Cardiac muscle cell (in vitro differentiated cells and primary cell): Measurements from ENCODE around the gene NR1H3. TPM values are rescaled to one million over a fixed set of nuclear protein-coding genes. Genes with fewer than 3 reads are reported as not detected.

Experiments used
- DNase-seq, 2 donors: peaks; one replicate each; pipeline versions ENCODE4 v3.0.0 to v3.0.0-alpha.2; 2010 to 2017; ENCODE audit warnings: low read depth in 1 of 2, low spot score in 1 of 2
- H3K27ac ChIP-seq: fragments of 200-600 bp; sonication (generic); 2 replicates; pipeline ENCODE4 v1.5.1; 2016
- H3K27me3 ChIP-seq: fragments of 200-600 bp; sonication (generic); 2 replicates; pipeline ENCODE4 v1.6.0; 2016; ENCODE audit warnings: control low read depth
- H3K36me3 ChIP-seq: fragments of 200-600 bp; sonication (generic); 2 replicates; pipeline ENCODE4 v1.5.1; 2016; ENCODE audit warnings: control low read depth
- H3K4me1 ChIP-seq: fragments of 200-600 bp; sonication (generic); 2 replicates; pipeline ENCODE4 v1.8.1; 2017; ENCODE audit warnings: low read depth, mild to moderate bottlenecking, mixed run types
- H3K4me3 ChIP-seq: fragments of 200-600 bp; sonication (generic); 2 replicates; pipeline ENCODE4 v1.5.1; 2016; ENCODE audit warnings: mild to moderate bottlenecking
- H3K9me3 ChIP-seq: fragments of 200-600 bp; sonication (generic); 2 replicates; pipeline ENCODE4 v1.5.1; 2017; ENCODE audit warnings: low read depth, mild to moderate bottlenecking, control low read depth
- polyA plus RNA-seq: library from polyadenylated mRNA; unstranded; fragments of >200 nt; fragmentation: Nextera tagmentation; extraction: Ambion mirVana; gene quantifications from 2 replicates; pipeline ENCODE4 v1.2.1, GENCODE V29; 2016
- total RNA-seq: library from RNA; depleted of rRNA; stranded (reverse); fragments of >200 nt; gene quantifications from 2 replicates; pipeline ENCODE4 v1.2.3, GENCODE V29; 2016
- TF ChIP-seq, protein P1 (sequence below): IDR thresholded peaks from 2 replicates; pipeline ENCODE4 v1.5.1; 2012; ENCODE audit warnings: low read depth, mild to moderate bottlenecking, low read length

The NR1H3 gene
- total and polyA plus RNA-seq, 2 experiments from 2014 or later: 16.2 to 31.6 TPM

DNA sequence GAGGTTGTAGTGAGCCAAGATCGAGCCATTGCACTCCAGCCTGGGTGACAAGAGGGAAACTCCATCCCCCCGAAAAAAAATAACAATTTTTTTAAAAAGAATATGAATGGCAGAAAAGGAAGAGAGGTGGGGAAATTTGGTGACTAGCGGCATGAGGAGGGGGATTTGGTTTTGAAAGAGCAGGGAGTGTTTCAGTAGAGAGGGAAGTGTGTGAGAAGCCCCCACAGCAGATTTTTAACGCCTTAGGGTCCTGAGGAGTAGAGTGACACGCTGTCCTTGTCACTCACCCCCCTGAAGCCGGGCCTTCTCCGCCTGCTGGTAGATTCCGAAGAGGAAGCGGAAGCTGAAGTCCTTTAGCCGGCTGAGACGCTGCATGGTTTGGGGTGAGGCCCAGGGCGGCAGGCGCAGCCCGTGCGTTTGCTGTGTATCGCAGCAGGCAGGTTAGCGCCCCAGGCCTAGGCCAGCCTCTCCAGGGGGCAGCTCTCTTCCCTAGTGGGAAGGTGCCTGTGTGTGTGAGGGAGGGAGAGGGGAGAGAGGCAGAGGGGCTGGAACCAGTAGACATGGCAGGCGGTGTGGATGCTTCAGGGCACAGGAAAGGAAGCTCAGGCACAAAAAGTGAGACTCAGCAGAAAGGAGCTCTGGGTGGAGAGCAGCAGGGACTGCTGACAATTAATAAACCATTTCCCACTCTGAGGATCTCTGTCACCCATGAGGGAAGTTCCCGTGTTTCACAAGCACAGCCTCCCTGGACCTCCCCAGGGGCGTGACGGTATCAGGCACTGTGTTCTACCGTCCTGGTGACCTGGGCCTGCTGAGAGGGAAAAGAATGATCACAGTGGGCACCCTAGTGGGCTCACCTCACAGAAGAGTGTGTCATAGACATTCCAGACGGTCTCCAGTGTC, 13.1 kb upstream of the NR1H3 start:
- H3K9me3 ChIP-seq: no peaks in the 10 kb centered on the region
- no peaks in the 10 kb centered on the region for H3K27me3 ChIP-seq
- no peak for DNase-seq
- peaks cover 3% of the 10 kb centered on the region for H3K4me1 ChIP-seq
- H3K36me3 ChIP-seq: peaks cover 54% of the 10 kb centered on the region
- H3K4me3 ChIP-seq: no peak overlapping the region
- TF ChIP-seq, protein P1, sequence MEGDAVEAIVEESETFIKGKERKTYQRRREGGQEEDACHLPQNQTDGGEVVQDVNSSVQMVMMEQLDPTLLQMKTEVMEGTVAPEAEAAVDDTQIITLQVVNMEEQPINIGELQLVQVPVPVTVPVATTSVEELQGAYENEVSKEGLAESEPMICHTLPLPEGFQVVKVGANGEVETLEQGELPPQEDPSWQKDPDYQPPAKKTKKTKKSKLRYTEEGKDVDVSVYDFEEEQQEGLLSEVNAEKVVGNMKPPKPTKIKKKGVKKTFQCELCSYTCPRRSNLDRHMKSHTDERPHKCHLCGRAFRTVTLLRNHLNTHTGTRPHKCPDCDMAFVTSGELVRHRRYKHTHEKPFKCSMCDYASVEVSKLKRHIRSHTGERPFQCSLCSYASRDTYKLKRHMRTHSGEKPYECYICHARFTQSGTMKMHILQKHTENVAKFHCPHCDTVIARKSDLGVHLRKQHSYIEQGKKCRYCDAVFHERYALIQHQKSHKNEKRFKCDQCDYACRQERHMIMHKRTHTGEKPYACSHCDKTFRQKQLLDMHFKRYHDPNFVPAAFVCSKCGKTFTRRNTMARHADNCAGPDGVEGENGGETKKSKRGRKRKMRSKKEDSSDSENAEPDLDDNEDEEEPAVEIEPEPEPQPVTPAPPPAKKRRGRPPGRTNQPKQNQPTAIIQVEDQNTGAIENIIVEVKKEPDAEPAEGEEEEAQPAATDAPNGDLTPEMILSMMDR: no peak
- H3K27ac ChIP-seq: no peak overlapping the region

DNA sequence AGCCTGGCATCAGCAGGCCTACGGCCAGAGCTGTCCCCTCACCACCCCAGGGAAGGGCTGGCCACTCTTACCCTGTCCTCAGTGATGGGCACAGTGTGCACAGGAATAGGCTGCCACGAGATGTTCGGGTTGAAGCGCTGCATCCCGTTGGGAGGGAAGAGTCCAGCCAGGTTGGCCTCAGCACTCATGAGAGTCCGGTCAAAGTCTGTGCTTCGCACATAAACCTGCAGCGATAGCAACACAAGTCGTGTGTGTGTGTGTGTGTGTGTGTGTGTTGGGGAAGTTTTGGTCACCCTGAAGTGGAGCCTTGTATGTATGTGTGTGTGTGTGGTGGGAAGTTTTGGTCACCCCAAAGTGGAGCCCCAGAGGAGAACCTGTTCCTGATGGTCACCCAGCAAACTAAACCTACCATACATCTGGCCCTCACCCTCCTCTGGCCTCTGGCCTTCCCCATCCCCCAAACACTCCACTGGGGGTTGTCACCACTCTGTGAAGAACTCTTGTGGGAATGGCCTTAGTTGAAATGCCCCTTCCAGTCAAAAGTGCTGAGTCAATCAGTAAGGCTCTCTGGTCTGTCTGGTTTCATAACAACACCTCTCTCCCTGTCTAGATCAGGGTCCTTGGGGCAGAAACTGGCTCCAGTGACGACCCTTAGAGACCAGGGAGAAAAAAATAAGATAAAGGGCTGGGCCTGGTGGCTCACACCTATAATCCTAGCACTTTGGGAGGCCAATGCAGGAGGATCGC, 12.0 kb upstream of the NR1H3 start:
- no peak overlapping the region for H3K4me3 ChIP-seq
- no peaks in the 10 kb centered on the region for H3K9me3 ChIP-seq
- H3K36me3 ChIP-seq: peaks cover 46% of the 10 kb centered on the region
- H3K4me1 ChIP-seq: peaks cover 5% of the 10 kb centered on the region
- TF ChIP-seq, protein P1: no peak
- no peak overlapping the region for H3K27ac ChIP-seq
- no peaks in the 10 kb centered on the region for H3K27me3 ChIP-seq
- DNase-seq: no peak

DNA sequence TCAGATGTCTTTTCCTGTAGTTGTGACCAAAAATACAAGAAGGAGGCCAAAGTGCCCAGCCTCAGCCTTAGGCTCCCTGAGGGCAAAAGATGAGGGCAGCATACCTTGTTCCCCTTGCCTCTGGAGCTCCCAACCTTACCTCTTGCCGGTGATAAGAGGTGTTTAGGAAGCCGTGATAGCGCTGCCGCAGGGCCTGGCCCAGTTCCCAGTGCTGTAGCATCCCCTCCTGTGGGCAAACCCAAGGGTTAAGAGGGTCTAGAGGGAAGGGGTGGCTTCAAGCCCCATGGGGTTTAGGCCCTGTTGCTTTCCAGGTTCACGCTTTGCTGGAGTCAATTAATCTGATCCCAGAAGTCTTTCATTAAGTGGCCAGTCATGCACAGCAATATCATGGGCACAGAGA, 10.3 kb upstream of the NR1H3 start:
- DNase-seq: no peak
- no peaks in the 10 kb centered on the region for H3K27me3 ChIP-seq
- H3K4me1 ChIP-seq: peaks cover 5% of the 10 kb centered on the region
- TF ChIP-seq, protein P1: no peak
- no peaks in the 10 kb centered on the region for H3K9me3 ChIP-seq
- H3K27ac ChIP-seq: no peak overlapping the region
- peaks cover 30% of the 10 kb centered on the region for H3K36me3 ChIP-seq
- H3K4me3 ChIP-seq: peak overlapping the region; percentile 60

DNA sequence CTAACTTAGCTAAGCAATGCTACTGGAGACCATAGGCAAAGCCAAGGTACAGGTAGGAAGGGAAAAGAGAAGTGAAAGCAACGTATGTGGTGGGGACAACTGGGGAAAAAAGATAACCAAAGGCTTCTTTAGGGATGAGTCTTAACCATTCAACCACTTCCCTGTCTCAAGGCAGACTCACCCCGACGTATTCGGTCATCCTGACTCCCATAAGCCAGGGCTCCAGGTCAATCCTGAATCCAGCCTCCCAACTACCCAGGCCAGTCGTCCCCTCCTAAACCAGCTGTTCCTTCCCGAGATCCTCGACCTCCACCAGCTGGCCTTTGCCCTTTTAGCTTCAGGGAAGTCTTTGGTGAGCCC, 9.5 kb upstream of the NR1H3 start:
- Histone ChIP-seq H3K27ac (peak overlapping the region; percentile 99), H3K27me3 (no peaks in the 10 kb centered on the region), H3K9me3 (no peaks in the 10 kb centered on the region), H3K4me1 (peaks cover 5% of the 10 kb centered on the region), H3K36me3 (peaks cover 29% of the 10 kb centered on the region), H3K4me3 (peak overlapping the region; percentile 60)
- TF ChIP-seq, protein P1: no peak
- DNase-seq: no peak

DNA sequence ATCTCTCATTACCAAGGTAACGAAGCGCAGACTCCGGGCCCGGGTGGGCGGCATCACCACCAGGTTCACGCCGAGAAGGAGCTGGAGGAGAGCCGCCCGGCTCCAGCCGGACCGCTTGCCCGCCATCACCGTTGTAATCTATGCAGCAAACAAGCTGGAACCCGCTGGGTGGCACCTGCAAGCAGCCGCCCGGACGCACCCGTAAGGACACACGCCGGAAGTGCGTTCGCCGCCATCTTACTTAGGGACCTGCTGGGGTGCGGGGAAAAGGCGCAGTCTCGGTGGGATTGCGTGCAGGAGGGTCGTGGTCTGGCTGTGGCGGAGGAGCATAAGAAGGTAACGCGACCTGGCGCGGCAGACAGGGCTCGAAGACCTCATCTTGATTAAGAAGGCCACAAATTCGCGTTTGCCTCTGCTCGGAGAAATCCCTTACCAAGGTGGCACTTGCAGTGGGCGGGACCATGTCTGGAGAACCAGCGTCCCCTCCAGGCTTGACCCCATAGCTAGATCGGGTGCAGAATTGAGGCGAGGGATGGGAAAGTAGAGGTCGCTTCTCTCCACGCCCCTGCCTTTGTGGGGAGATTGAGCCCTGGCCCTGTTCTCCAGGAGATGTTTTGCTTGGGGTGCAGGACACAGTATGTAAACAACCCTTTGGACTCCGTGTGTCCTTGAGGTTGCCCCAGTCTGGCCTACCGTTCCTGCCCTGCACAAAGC, 9.0 kb upstream of the NR1H3 start, which contains the start of gene ACP2:
Gene ACP2, minus strand, starts transcription at position 151 of the 714 bp plus-strand sequence. Its CDS starts 25 bp downstream, at position 126.
- TF ChIP-seq, protein P1: peak; percentile 26
- H3K27me3 ChIP-seq: no peaks in the 10 kb centered on the region
- DNase-seq: peak; percentile 92 to 93
- H3K27ac ChIP-seq: peak within 1 kb of the TSS; percentile 99
- peaks cover 24% of the 10 kb centered on the region for H3K36me3 ChIP-seq
- H3K9me3 ChIP-seq: no peaks in the 10 kb centered on the region
- peak within 1 kb of the TSS; percentile 60 for H3K4me3 ChIP-seq
- H3K4me1 ChIP-seq: peaks cover 5% of the 10 kb centered on the region
